Measurements from ENCODE around the gene GOLGA8R.
"Not testable (repeated sequence)": the region's sequence is repeated elsewhere in the genome, so short reads cannot be mapped to it uniquely, and the experiment has no call there.

DNA sequence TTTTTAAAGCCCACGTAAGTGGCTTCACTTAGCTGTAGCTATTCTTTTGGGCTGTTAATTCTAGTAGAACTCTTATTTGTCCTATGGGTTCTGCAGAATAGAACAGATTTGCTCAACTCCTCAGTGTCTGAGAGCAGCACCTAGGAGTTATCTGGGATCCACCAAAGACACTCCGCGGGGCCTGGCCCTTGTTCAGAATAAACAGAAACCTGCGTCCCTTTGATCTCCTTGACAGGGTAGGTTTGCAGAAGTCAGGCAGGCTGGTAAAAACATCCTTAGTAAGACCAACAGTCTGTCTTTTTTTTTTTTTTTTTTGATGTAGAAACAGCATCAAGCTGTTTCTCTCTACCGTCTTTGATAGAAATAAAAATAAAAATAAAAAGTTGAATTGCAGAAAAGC lies 52.7 kb downstream of the GOLGA8R start:
- TF ChIP-seq CTCF (IDR thresholded peaks at IDR 0.05; ENCODE audit: insufficient read depth, low read depth, low read length); EZH2 (IDR thresholded peaks at IDR 0.05; ENCODE audit: insufficient read depth, low read length): not testable (repeated sequence)

Measured in astrocyte (in vitro differentiated cells and primary cell).